OCI-LY1 (cell line): ENCODE data around the gene ILF3.

ENCODE experiments used
- H2AFZ ChIP-seq: fragments of 200-600 bp; sonication (generic), shearing (Covaris generic); 2 replicates; pipeline ENCODE4 v1.6.0; 2014; ENCODE audit warnings: antibody characterized with exemption, mild to moderate bottlenecking, low read length
- H3F3A ChIP-seq: fragments of 200-600 bp; sonication (generic), shearing (Covaris generic); 2 replicates; pipeline ENCODE4 v1.6.0; 2014; ENCODE audit warnings: mild to moderate bottlenecking, antibody characterized with exemption, low read length, moderate library complexity; ENCODE audit not compliant: insufficient read depth
- H3K27ac ChIP-seq: fragments of 200-600 bp; sonication (generic); 2 replicates; pipeline ENCODE4 v1.5.1; 2014; ENCODE audit warnings: low read length, mixed run types, mild to moderate bottlenecking, low read depth; ENCODE audit not compliant: poor library complexity, severe bottlenecking
- H3K27me3 ChIP-seq: fragments of 200-600 bp; sonication (generic); 2 replicates; pipeline ENCODE4 v1.6.0; 2014; ENCODE audit warnings: antibody characterized with exemption, mild to moderate bottlenecking, low read length, moderate library complexity; ENCODE audit not compliant: insufficient read depth
- H3K36me3 ChIP-seq: fragments of 200-600 bp; sonication (generic); 2 replicates; pipeline ENCODE4 v1.6.1; 2014; ENCODE audit warnings: mild to moderate bottlenecking, antibody characterized with exemption, low read length, moderate library complexity, mixed read lengths; ENCODE audit not compliant: insufficient read depth
- H3K4me1 ChIP-seq: fragments of 200-600 bp; sonication (generic); 2 replicates; pipeline ENCODE4 v1.5.1; 2014; ENCODE audit warnings: mild to moderate bottlenecking, low read length, moderate library complexity; ENCODE audit not compliant: insufficient read depth, severe bottlenecking
- H3K4me2 ChIP-seq: fragments of 200-600 bp; sonication (generic), shearing (Covaris generic); 2 replicates; pipeline ENCODE4 v1.6.1; 2014; ENCODE audit warnings: low read length
- H3K4me3 ChIP-seq: fragments of 200-600 bp; sonication (generic); 2 replicates; pipeline ENCODE4 v1.5.1; 2014; ENCODE audit warnings: low read length, low read depth, mild to moderate bottlenecking, mixed read lengths; ENCODE audit not compliant: poor library complexity, severe bottlenecking
- H3K79me2 ChIP-seq: fragments of 200-600 bp; shearing (Covaris generic); 2 replicates; pipeline ENCODE4 v1.6.1; 2016; ENCODE audit warnings: mixed run types, low read length, mixed read lengths; ENCODE audit not compliant: insufficient read depth
- H3K9ac ChIP-seq: fragments of 200-600 bp; sonication (generic), shearing (Covaris generic); 2 replicates; pipeline ENCODE4 v1.6.1; 2014; ENCODE audit warnings: mild to moderate bottlenecking, low read length, mixed read lengths
- H3K9me2 ChIP-seq: fragments of 200-600 bp; sonication (generic), shearing (Covaris generic); 2 replicates; pipeline ENCODE4 v1.6.1; 2014; ENCODE audit warnings: low read depth, mild to moderate bottlenecking, low read length, mixed read lengths
- H3K9me3 ChIP-seq: fragments of 200-600 bp; shearing (Covaris generic); 2 replicates; pipeline ENCODE4 v1.6.1; 2014; ENCODE audit warnings: low read length, mixed read lengths
- H4K20me1 ChIP-seq: fragments of 200-600 bp; sonication (generic), shearing (Covaris generic); 2 replicates; pipeline ENCODE4 v1.6.0; 2016; ENCODE audit warnings: mild to moderate bottlenecking, low read length; ENCODE audit not compliant: insufficient read depth
- CTCF ChIP-seq: fragments of 200-600 bp; sonication (generic), shearing (Covaris generic); IDR thresholded peaks from 2 replicates; pipeline ENCODE4 v1.5.1; 2017; ENCODE audit warnings: mild to moderate bottlenecking, antibody characterized with exemption, low read length, moderate library complexity, mixed read lengths
- EZH2 ChIP-seq: fragments of 200-600 bp; sonication (generic), shearing (Covaris generic); IDR thresholded peaks from 2 replicates; pipeline ENCODE4 v1.8.0; 2017; ENCODE audit warnings: borderline replicate concordance, mixed run types, mild to moderate bottlenecking, antibody characterized with exemption, low read length, moderate library complexity, mixed read lengths

Gene ILF3

GRCh38 chr19:10686661-10687517 lies 32.7 kb downstream of the ILF3 start:
- no peak overlapping the region for H2AFZ ChIP-seq
- no peak overlapping the region for H3K9ac ChIP-seq
- no peaks in the 10 kb centered on the region for H3K79me2 ChIP-seq
- no peak overlapping the region for H3K4me2 ChIP-seq
- H3K4me1 ChIP-seq, result no peaks in the 10 kb centered on the region
- TF ChIP-seq EZH2 (no peak), CTCF (no peak)
- H3K36me3 ChIP-seq, result peaks cover 99% of the 10 kb centered on the region
- H4K20me1 ChIP-seq, result no peaks in the 10 kb centered on the region
- no peaks in the 10 kb centered on the region for H3F3A ChIP-seq
- H3K27me3 ChIP-seq, result no peaks in the 10 kb centered on the region
- no peak overlapping the region for H3K27ac ChIP-seq
- no peak overlapping the region for H3K4me3 ChIP-seq
- no peaks in the 10 kb centered on the region for H3K9me2 ChIP-seq
- no peaks in the 10 kb centered on the region for H3K9me3 ChIP-seq

DNA sequence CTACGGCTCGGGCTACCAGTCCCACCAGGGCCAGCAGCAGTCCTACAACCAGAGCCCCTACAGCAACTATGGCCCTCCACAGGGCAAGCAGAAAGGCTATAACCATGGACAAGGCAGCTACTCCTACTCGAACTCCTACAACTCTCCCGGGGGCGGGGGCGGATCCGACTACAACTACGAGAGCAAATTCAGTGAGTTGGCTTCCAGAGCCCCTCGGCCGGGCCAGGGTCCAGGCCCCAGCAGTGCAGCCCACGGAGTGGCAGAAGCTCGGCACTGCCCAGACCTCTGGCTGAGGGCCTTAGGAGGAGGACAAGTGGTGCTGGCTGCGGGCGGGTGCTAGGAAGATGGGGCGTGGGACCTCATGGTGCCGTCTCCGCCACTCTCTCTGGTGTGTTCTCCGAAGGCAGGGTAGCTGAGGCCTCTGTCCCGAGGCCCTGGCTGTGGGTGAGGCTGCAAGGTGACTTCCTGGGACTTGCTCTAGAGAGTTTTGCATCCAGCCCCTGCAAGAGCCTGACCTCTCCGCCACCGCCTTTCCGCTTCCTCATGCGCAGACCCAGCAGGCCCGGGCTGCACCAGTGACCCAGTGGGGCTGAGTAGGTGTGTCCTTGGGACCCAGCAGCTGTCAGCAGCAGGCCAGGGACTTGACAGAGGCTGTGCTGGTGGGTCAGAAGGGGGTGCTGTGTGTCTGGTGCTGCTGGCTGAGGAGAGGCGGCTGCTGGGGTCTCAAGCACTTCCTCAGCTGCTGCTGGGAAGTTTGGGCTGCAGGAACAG lies 33.6 kb downstream of the ILF3 start:
- H4K20me1 ChIP-seq, result no peaks in the 10 kb centered on the region
- H2AFZ ChIP-seq, result no peak overlapping the region
- no peaks in the 10 kb centered on the region for H3K79me2 ChIP-seq
- no peak for TF ChIP-seq EZH2
- TF ChIP-seq CTCF, result no peak
- H3K36me3 ChIP-seq, result peaks cover 99% of the 10 kb centered on the region
- H3K27me3 ChIP-seq, result no peaks in the 10 kb centered on the region
- no peak overlapping the region for H3K27ac ChIP-seq
- H3K9me2 ChIP-seq, result no peaks in the 10 kb centered on the region
- H3K9me3 ChIP-seq, result no peaks in the 10 kb centered on the region
- H3K9ac ChIP-seq, result no peak overlapping the region
- 0 out of 2 replicates have a peak, but pooled peaks cover 2% of the 10 kb centered on the region for H3F3A ChIP-seq
- no peak overlapping the region for H3K4me2 ChIP-seq
- H3K4me1 ChIP-seq, result no peaks in the 10 kb centered on the region
- no peak overlapping the region for H3K4me3 ChIP-seq

- Histone ChIP-seq H3K36me3 (peaks cover 91% of the 10 kb centered on the region), H3K9me3 (no peaks in the 10 kb centered on the region), H3F3A (0 out of 2 replicates have a peak, but pooled peaks cover 5% of the 10 kb centered on the region), H4K20me1 (no peaks in the 10 kb centered on the region), H3K4me3 (no peak overlapping the region), H3K9ac (no peak overlapping the region), H3K27ac (no peak overlapping the region), H3K9me2 (no peaks in the 10 kb centered on the region), H3K4me2 (no peak overlapping the region), H3K27me3 (no peaks in the 10 kb centered on the region), H3K4me1 (no peaks in the 10 kb centered on the region), H3K79me2 (no peaks in the 10 kb centered on the region), H2AFZ (no peak overlapping the region)
- TF ChIP-seq CTCF, result no peak
- TF ChIP-seq EZH2, result no peak
These were observed 34.6 kb downstream of the ILF3 start for GRCh38 chr19:10688545-10689280.
